Measurements from ENCODE around the gene TSPAN14.
"Not testable (repeated sequence)": the region's sequence is repeated elsewhere in the genome, so short reads cannot be mapped to it uniquely, and the experiment has no call there.

Gene TSPAN14

GRCh38 chr10:80472234-80473095 is 18.4 kb downstream of the TSPAN14 start:
- DNase-seq, result no peak

GRCh38 chr10:80473096-80473657 is 19.1 kb downstream of the TSPAN14 start:
- DNase-seq, result no peak

- DNase-seq, result no peak
Measured at GRCh38 chr10:80473692-80474596, 19.8 kb downstream of the TSPAN14 start.

GRCh38 chr10:80474597-80474910 is 20.4 kb downstream of the TSPAN14 start:
- no peak for DNase-seq

GRCh38 chr10:80474941-80475340 is 20.8 kb downstream of the TSPAN14 start:
- no peak for DNase-seq

GRCh38 chr10:80475641-80476040 is 21.5 kb downstream of the TSPAN14 start:
- not testable (repeated sequence) for DNase-seq

GRCh38 chr10:80476685-80477084 is 22.6 kb downstream of the TSPAN14 start:
- DNase-seq, result no peak

GRCh38 chr10:80477813-80478212 is 23.7 kb downstream of the TSPAN14 start:
- no peak for DNase-seq

- not testable (repeated sequence) for DNase-seq
Measured at GRCh38 chr10:80480373-80480772, 26.3 kb downstream of the TSPAN14 start.

- no peak for DNase-seq
Measured at GRCh38 chr10:80480852-80481251, 26.7 kb downstream of the TSPAN14 start.

- DNase-seq, result no peak
Measured at GRCh38 chr10:80484243-80484642, 30.1 kb downstream of the TSPAN14 start.

- DNase-seq, result no peak
Measured at GRCh38 chr10:80484676-80485075, 30.6 kb downstream of the TSPAN14 start.

- DNase-seq, result no peak
Measured at GRCh38 chr10:80485076-80485945, 31.2 kb downstream of the TSPAN14 start.

GRCh38 chr10:80485946-80486764 is 32.0 kb downstream of the TSPAN14 start:
- DNase-seq, result no peak

GRCh38 chr10:80486785-80487420 is 32.8 kb downstream of the TSPAN14 start:
- DNase-seq, result no peak

GRCh38 chr10:80487421-80487785 is 33.3 kb downstream of the TSPAN14 start:
- DNase-seq, result no peak

- DNase-seq, result no peak
Measured at GRCh38 chr10:80487791-80488538, 33.9 kb downstream of the TSPAN14 start.

GRCh38 chr10:80488539-80489066 is 34.5 kb downstream of the TSPAN14 start:
- DNase-seq, result no peak

- DNase-seq, result no peak
Measured at GRCh38 chr10:80489371-80490112, 35.4 kb downstream of the TSPAN14 start.
